Stimulated activated naive CD8-positive, alpha-beta T cell treated with anti-CD3 and anti-CD28 coated beads, Interleukin-15, Interleukin-2, amounts not matched to agents 100 ng/mL and 50 ng/mL, for 24 hours (primary cell): ENCODE data around the gene GRIN1.

ENCODE experiments used
- H3K27ac Mint-ChIP-seq: one replicate; pipeline ENCODE4 v1.8.0; 2021; ENCODE audit warnings: mild to moderate bottlenecking, mixed read lengths
- H3K27me3 Mint-ChIP-seq: one replicate; pipeline ENCODE4 v1.8.0; 2021; ENCODE audit warnings: mixed read lengths
- H3K36me3 Mint-ChIP-seq: one replicate; pipeline ENCODE4 v1.8.0; 2021; ENCODE audit warnings: low read depth, mixed read lengths
- H3K4me1 Mint-ChIP-seq: one replicate; pipeline ENCODE4 v1.8.0; 2021; ENCODE audit warnings: low read depth, mixed read lengths
- H3K4me3 Mint-ChIP-seq: one replicate; pipeline ENCODE4 v1.8.0; 2021; ENCODE audit warnings: mild to moderate bottlenecking, mixed read lengths
- H3K9me3 Mint-ChIP-seq: one replicate; pipeline ENCODE4 v1.8.0; 2021; ENCODE audit warnings: mixed read lengths

The GRIN1 gene

GRCh38 chr9:137138722-137139467, at the start of gene GRIN1:
Gene GRIN1, plus strand, starts transcription at chr9:137139154. Its CDS starts 333 bp downstream, at chr9:137139487.
- Mint-ChIP-seq H3K36me3 (no peaks in the 10 kb centered on the region), H3K9me3 (no peaks in the 10 kb centered on the region), H3K4me1 (peaks cover 2% of the 10 kb centered on the region), H3K27me3 (peaks cover 60% of the 10 kb centered on the region), H3K4me3 (no peak within 1 kb of the TSS), H3K27ac (no peak within 1 kb of the TSS)

- Mint-ChIP-seq H3K4me3 (no peak overlapping the region), H3K4me1 (peaks cover 38% of the 10 kb centered on the region), H3K27me3 (no peaks in the 10 kb centered on the region), H3K9me3 (no peaks in the 10 kb centered on the region), H3K27ac (peak overlapping the region; percentile 4), H3K36me3 (peaks cover 18% of the 10 kb centered on the region)
These were observed 49.6 kb upstream of the GRIN1 start for GRCh38 chr9:137089232-137089947.

- peak overlapping the region; percentile 94 for H3K27ac Mint-ChIP-seq
- H3K4me3 Mint-ChIP-seq: peak overlapping the region; percentile 82
- H3K36me3 Mint-ChIP-seq: peaks cover 27% of the 10 kb centered on the region
- H3K4me1 Mint-ChIP-seq: peaks cover 25% of the 10 kb centered on the region
- H3K27me3 Mint-ChIP-seq: no peaks in the 10 kb centered on the region
- H3K9me3 Mint-ChIP-seq: no peaks in the 10 kb centered on the region
These were observed 43.1 kb upstream of the GRIN1 start for GRCh38 chr9:137095664-137096517.

GRCh38 chr9:137096785-137097546, 42.0 kb upstream of the GRIN1 start:
- H3K4me3 Mint-ChIP-seq: no peak overlapping the region

GRCh38 chr9:137097761-137098462, 41.0 kb upstream of the GRIN1 start:
- Mint-ChIP-seq H3K4me1 (peaks cover 25% of the 10 kb centered on the region), H3K27ac (no peak overlapping the region), H3K4me3 (no peak overlapping the region), H3K9me3 (no peaks in the 10 kb centered on the region), H3K27me3 (no peaks in the 10 kb centered on the region), H3K36me3 (peaks cover 20% of the 10 kb centered on the region)

More at GRCh38 chr9:137096785-137097546, 42.0 kb upstream of the GRIN1 start:
- Mint-ChIP-seq H3K36me3 (peaks cover 27% of the 10 kb centered on the region), H3K4me1 (peaks cover 25% of the 10 kb centered on the region), H3K27ac (no peak overlapping the region), H3K9me3 (no peaks in the 10 kb centered on the region), H3K27me3 (no peaks in the 10 kb centered on the region)

- Mint-ChIP-seq H3K27me3 (no peaks in the 10 kb centered on the region), H3K4me3 (no peak overlapping the region), H3K36me3 (peaks cover 18% of the 10 kb centered on the region), H3K9me3 (no peaks in the 10 kb centered on the region), H3K4me1 (peaks cover 22% of the 10 kb centered on the region), H3K27ac (no peak overlapping the region)
These were observed 39.7 kb upstream of the GRIN1 start for GRCh38 chr9:137099231-137099630.

GRCh38 chr9:137103206-137103999, 35.6 kb upstream of the GRIN1 start:
- no peaks in the 10 kb centered on the region for H3K4me1 Mint-ChIP-seq
- H3K27ac Mint-ChIP-seq: no peak overlapping the region
- peaks cover 12% of the 10 kb centered on the region for H3K36me3 Mint-ChIP-seq

GRCh38 chr9:137105814-137106661, 32.9 kb upstream of the GRIN1 start:
- H3K27ac Mint-ChIP-seq: no peak overlapping the region
- no peaks in the 10 kb centered on the region for H3K4me1 Mint-ChIP-seq
- H3K4me3 Mint-ChIP-seq: no peak overlapping the region
- no peaks in the 10 kb centered on the region for H3K27me3 Mint-ChIP-seq
- H3K36me3 Mint-ChIP-seq: peaks cover 11% of the 10 kb centered on the region
- no peaks in the 10 kb centered on the region for H3K9me3 Mint-ChIP-seq

More at GRCh38 chr9:137103206-137103999, 35.6 kb upstream of the GRIN1 start:
- H3K27me3 Mint-ChIP-seq: no peaks in the 10 kb centered on the region
- no peak overlapping the region for H3K4me3 Mint-ChIP-seq
- no peaks in the 10 kb centered on the region for H3K9me3 Mint-ChIP-seq

- no peaks in the 10 kb centered on the region for H3K4me1 Mint-ChIP-seq
- no peak overlapping the region for H3K4me3 Mint-ChIP-seq
- no peaks in the 10 kb centered on the region for H3K27me3 Mint-ChIP-seq
- no peaks in the 10 kb centered on the region for H3K9me3 Mint-ChIP-seq
- H3K36me3 Mint-ChIP-seq: peaks cover 11% of the 10 kb centered on the region
- no peak overlapping the region for H3K27ac Mint-ChIP-seq
These were observed 32.2 kb upstream of the GRIN1 start for GRCh38 chr9:137106662-137107250.

- H3K4me1 Mint-ChIP-seq: no peaks in the 10 kb centered on the region
- H3K9me3 Mint-ChIP-seq: no peaks in the 10 kb centered on the region
- peaks cover 11% of the 10 kb centered on the region for H3K36me3 Mint-ChIP-seq
- no peaks in the 10 kb centered on the region for H3K27me3 Mint-ChIP-seq
- H3K4me3 Mint-ChIP-seq: no peak overlapping the region
- no peak overlapping the region for H3K27ac Mint-ChIP-seq
These were observed 31.5 kb upstream of the GRIN1 start for GRCh38 chr9:137107312-137107921.

GRCh38 chr9:137107982-137108381, 31.0 kb upstream of the GRIN1 start:
- H3K9me3 Mint-ChIP-seq: no peaks in the 10 kb centered on the region
- H3K27ac Mint-ChIP-seq: no peak overlapping the region
- no peak overlapping the region for H3K4me3 Mint-ChIP-seq
- no peaks in the 10 kb centered on the region for H3K27me3 Mint-ChIP-seq
- H3K36me3 Mint-ChIP-seq: peaks cover 14% of the 10 kb centered on the region
- H3K4me1 Mint-ChIP-seq: peaks cover 1% of the 10 kb centered on the region
